ENCODE data around the gene POLR3H. TPM values are rescaled to one million over a fixed set of nuclear protein-coding genes. Genes with fewer than 3 reads are reported as not detected.

The POLR3H gene
- total RNA-seq, 2 donors from 2014 or later = 17.6 to 38.1 TPM

GRCh38 chr22:41541484-41541883 lies 2.8 kb downstream of the POLR3H start:
- ATAC-seq (ENCODE audit: insufficient number of reproducible peaks, low FRiP score, low read depth) (no peak), DNase-seq (ENCODE audit: low spot score) (no peak)
- Histone ChIP-seq H3K9me3 (no peaks in the 10 kb centered on the region), H3K36me3 (no peaks in the 10 kb centered on the region), H3K4me1 (ENCODE audit: control insufficient read depth in 1 of 2, low read depth in 2 of 2) (peaks cover 12 to 40% of the 10 kb centered on the region in 2 donors), H3K27me3 (replicated peaks; ENCODE audit: insufficient read depth) (no peaks in the 10 kb centered on the region), H3K4me3 (no peak overlapping the region), H3K27ac (no peak overlapping the region)
- no peak for TF ChIP-seq CTCF (IDR thresholded peaks at IDR 0.05)

GRCh38 chr22:41540365-41540764 lies 3.9 kb downstream of the POLR3H start:
- no peak for ATAC-seq (ENCODE audit: insufficient number of reproducible peaks, low FRiP score, low read depth)
- DNase-seq (ENCODE audit: low spot score) = no peak
- no peak for TF ChIP-seq CTCF (IDR thresholded peaks at IDR 0.05)
- no peaks in the 10 kb centered on the region for H3K27me3 ChIP-seq (replicated peaks; ENCODE audit: insufficient read depth)
- no peaks in the 10 kb centered on the region for H3K36me3 ChIP-seq
- peaks cover 12 to 40% of the 10 kb centered on the region in 2 donors for H3K4me1 ChIP-seq (ENCODE audit: control insufficient read depth in 1 of 2, low read depth in 2 of 2)
- H3K27ac ChIP-seq = peak overlapping the region in 1 of 2 donors; percentile 28
- no peaks in the 10 kb centered on the region for H3K9me3 ChIP-seq
- H3K4me3 ChIP-seq = no peak overlapping the region

- no peak for ATAC-seq (ENCODE audit: insufficient number of reproducible peaks, low FRiP score, low read depth)
- Histone ChIP-seq H3K27ac (no peak overlapping the region), H3K4me1 (ENCODE audit: control insufficient read depth in 1 of 2, low read depth in 2 of 2) (peaks cover 12 to 38% of the 10 kb centered on the region in 2 donors)
Measured at GRCh38 chr22:41540006-41540315, 4.3 kb downstream of the POLR3H start.

GRCh38 chr22:41539146-41540005 lies 4.9 kb downstream of the POLR3H start:
- Histone ChIP-seq H3K4me1 (ENCODE audit: control insufficient read depth in 1 of 2, low read depth in 2 of 2) (peaks cover 12 to 33% of the 10 kb centered on the region in 2 donors), H3K27me3 (replicated peaks; ENCODE audit: insufficient read depth) (no peaks in the 10 kb centered on the region), H3K9me3 (no peaks in the 10 kb centered on the region), H3K4me3 (no peak overlapping the region), H3K36me3 (no peaks in the 10 kb centered on the region), H3K27ac (peak overlapping the region in 1 of 2 donors; percentile 53)
- TF ChIP-seq CTCF (IDR thresholded peaks at IDR 0.05) = no peak
- DNase-seq (ENCODE audit: low spot score) (no peak), ATAC-seq (ENCODE audit: insufficient number of reproducible peaks, low FRiP score, low read depth) (no peak)

More at GRCh38 chr22:41540006-41540315, 4.3 kb downstream of the POLR3H start:
- no peaks in the 10 kb centered on the region for H3K9me3 ChIP-seq
- no peak for DNase-seq (ENCODE audit: low spot score)
- TF ChIP-seq CTCF (IDR thresholded peaks at IDR 0.05) = no peak
- no peaks in the 10 kb centered on the region for H3K36me3 ChIP-seq
- H3K4me3 ChIP-seq = no peak overlapping the region
- H3K27me3 ChIP-seq (replicated peaks; ENCODE audit: insufficient read depth) = no peaks in the 10 kb centered on the region

- Histone ChIP-seq H3K36me3 (no peaks in the 10 kb centered on the region), H3K27ac (peak overlapping the region in 1 of 2 donors; percentile 53), H3K27me3 (replicated peaks; ENCODE audit: insufficient read depth) (no peaks in the 10 kb centered on the region), H3K4me1 (ENCODE audit: control insufficient read depth in 1 of 2, low read depth in 2 of 2) (peaks cover 12 to 33% of the 10 kb centered on the region in 2 donors), H3K4me3 (no peak overlapping the region), H3K9me3 (no peaks in the 10 kb centered on the region)
- ATAC-seq (ENCODE audit: insufficient number of reproducible peaks, low FRiP score, low read depth) (no peak), DNase-seq (ENCODE audit: low spot score) (no peak)
- TF ChIP-seq CTCF (IDR thresholded peaks at IDR 0.05) = no peak
Measured at GRCh38 chr22:41538583-41538982, 5.7 kb downstream of the POLR3H start.
